ENCODE results near the gene UGT1A8. TPM values are rescaled to one million over a fixed set of nuclear protein-coding genes. Genes with fewer than 3 reads are reported as not detected.

UGT1A8 gene
- total and polyA plus RNA-seq, 9 of the 15 experiments (the other 6 are each of a cell fraction or from before 2014, with no cell fraction given), result 0.04 TPM; not detected in 8

GRCh38 chr2:233712611-233713261 is 95.3 kb downstream of the UGT1A8 start, which contains the start of gene UGT1A5 (continued):
- no peak for TF ChIP-seq KLF6 (CRISPR knock-in tag; IDR thresholded peaks at IDR 0.05; ENCODE audit: borderline replicate concordance)
- no peak for TF ChIP-seq TCF3 (CRISPR knock-in tag; IDR thresholded peaks at IDR 0.05)
- TF ChIP-seq ETV5 (CRISPR knock-in tag; IDR thresholded peaks at IDR 0.05; ENCODE audit: low read depth), result no peak
- TF ChIP-seq HMGXB4 (CRISPR knock-in tag; IDR thresholded peaks at IDR 0.05), result no peak
- no peak for TF ChIP-seq SMAD1 (IDR thresholded peaks at IDR 0.05; ENCODE audit: low read depth, low read length, partially characterized antibody)
- TF ChIP-seq ZFP30 (CRISPR knock-in tag; IDR thresholded peaks at IDR 0.05; ENCODE audit: borderline replicate concordance), result no peak

GRCh38 chr2:233713262-233713615 is 95.8 kb downstream of the UGT1A8 start:
- no peak overlapping the region for H3K27ac ChIP-seq (ENCODE audit: extremely low read depth, low read depth, low read length)
- H3K9me3 ChIP-seq (replicated peaks; ENCODE audit: control insufficient read depth, insufficient read depth, low read depth, low read length), result no peaks in the 10 kb centered on the region
- in situ Hi-C loops (cut with MboI), result no loop called here
- H4K20me1 ChIP-seq (replicated peaks; ENCODE audit: control insufficient read depth, insufficient read depth, low read length), result no peaks in the 10 kb centered on the region
- H3K4me3 ChIP-seq, result no peak overlapping the region
- H3K9me1 ChIP-seq (ENCODE audit: control insufficient read depth, insufficient read depth, low read length), result no peaks in the 10 kb centered on the region
- no peak for ATAC-seq
- H3K4me2 ChIP-seq (ENCODE audit: insufficient read depth, low read length), result no peak overlapping the region
- 2% methylated on average over 7 of the region's 7 CpGs for WGBS (ENCODE audit: insufficient coverage, low coverage, missing lambda C conversion rate)
- H3K9ac ChIP-seq (ENCODE audit: insufficient read depth in 1 of 2, low read depth in 2 of 2, low read length in 2 of 2), result no peak overlapping the region
- H3K27me3 ChIP-seq (ENCODE audit: control insufficient read depth in 2 of 2, insufficient read depth in 2 of 2, low read length in 2 of 2), result peaks cover 0 to 20% of the 10 kb centered on the region in 2 experiments; a peak in 2 of 5 replicates
- DNase-seq (ENCODE audit: extremely low read depth in 1 of 4, low spot score in 3 of 4), result no peak
- POLR2A ChIA-PET, result no interaction called here
- no TSS peak for BruUV-seq (replicated peaks)
- intact Hi-C loops (cut with micrococcal nuclease), result loop anchor here (10.0 kb wide), 1 partner anchor 128 kb away; no protein-coding TSS in a partner anchor
- no peaks in the 10 kb centered on the region for H3K36me3 ChIP-seq (ENCODE audit: control insufficient read depth, insufficient read depth, low read length)
- no peak overlapping the region for H2AFZ ChIP-seq (ENCODE audit: low read depth, low read length)
- H3K4me1 ChIP-seq (replicated peaks in 1 of 2; ENCODE audit: control insufficient read depth in 2 of 2, insufficient read depth in 2 of 2, low read length in 2 of 2), result 0 out of 5 replicates have a peak, but pooled peaks cover 0 to 3% of the 10 kb centered on the region in 2 experiments
- CTCF ChIA-PET (ENCODE audit: low intra/inter-chr PET ratio), result no interaction called here
- no peaks in the 10 kb centered on the region for H3K79me2 ChIP-seq (ENCODE audit: control insufficient read depth, insufficient read depth, low read length)
- FAIRE-seq, result no peak
- TF ChIP-seq EP400 (IDR thresholded peaks at IDR 0.05) (no peak), LEF1 (IDR thresholded peaks at IDR 0.05) (no peak), E2F1 (CRISPR knock-in tag; IDR thresholded peaks at IDR 0.05) (no peak), RBM25 (IDR thresholded peaks at IDR 0.05; ENCODE audit: low read depth, low read length, severe bottlenecking) (no peak), MAFG (tag; conservative IDR thresholded peaks at IDR 0.05) (no peak), ZFP36 (IDR thresholded peaks at IDR 0.05; ENCODE audit: low read depth, low read length, partially characterized antibody) (no peak), PCBP1 (IDR thresholded peaks at IDR 0.05; ENCODE audit: low read depth, low read length, poor library complexity, severe bottlenecking) (no peak)
